RWPE2 (cell line): ENCODE results near the gene ST8SIA4.

ENCODE experiments used
- ATAC-seq: fragments of 200-7000 bp; cut with Tn5 transposase; 3 replicates; pipeline ENCODE4 v1.9.1; 2021; ENCODE audit warnings: low read depth
- DNase-seq: peaks from one replicate; pipeline ENCODE4 v3.0.0-alpha.2; 2020; ENCODE audit warnings: low spot score
- H3K27ac ChIP-seq: fragments of 450-650 bp; 2 replicates; pipeline ENCODE4 v1.5.1; 2017; ENCODE audit warnings: mild to moderate bottlenecking; ENCODE audit not compliant: poor library complexity, severe bottlenecking
- H3K27me3 ChIP-seq: fragments of 250-450 bp; sonication (Bioruptor Pico); 2 replicates; pipeline ENCODE4 v1.5.1; 2021; ENCODE audit warnings: mild to moderate bottlenecking, moderate library complexity; ENCODE audit not compliant: insufficient read depth, poor library complexity, severe bottlenecking
- H3K36me3 ChIP-seq: fragments of 250-450 bp; sonication (Bioruptor Pico); 2 replicates; pipeline ENCODE4 v1.5.1; 2020; ENCODE audit warnings: low read depth, mild to moderate bottlenecking, moderate library complexity
- H3K4me1 ChIP-seq: fragments of 250-450 bp; sonication (Bioruptor Pico); 2 replicates; pipeline ENCODE4 v1.5.1; 2021; ENCODE audit warnings: mild to moderate bottlenecking, moderate library complexity; ENCODE audit not compliant: insufficient read depth, poor library complexity, severe bottlenecking
- H3K4me3 ChIP-seq: fragments of 250-450 bp; sonication (Bioruptor Pico); 2 replicates; pipeline ENCODE4 v1.5.1; 2021; ENCODE audit warnings: mild to moderate bottlenecking, moderate library complexity; ENCODE audit not compliant: severe bottlenecking
- H3K9me3 ChIP-seq: fragments of 250-450 bp; sonication (Bioruptor Pico); 2 replicates; pipeline ENCODE4 v1.5.1; 2021; ENCODE audit warnings: mild to moderate bottlenecking, moderate library complexity; ENCODE audit not compliant: severe bottlenecking
- CTCF ChIP-seq: fragments of 450-650 bp; IDR thresholded peaks from one replicate; pipeline ENCODE4 v1.5.1; 2017; ENCODE audit warnings: mild to moderate bottlenecking, moderate library complexity; ENCODE audit not compliant: poor library complexity, severe bottlenecking

The ST8SIA4 gene

GRCh38 chr5:100872408-100873190 is 30.5 kb downstream of the ST8SIA4 start:
- Histone ChIP-seq H3K9me3 (no peaks in the 10 kb centered on the region), H3K27me3 (no peaks in the 10 kb centered on the region), H3K36me3 (no peaks in the 10 kb centered on the region), H3K27ac (no peak overlapping the region), H3K4me3 (no peak overlapping the region), H3K4me1 (no peaks in the 10 kb centered on the region)
- no peak for ATAC-seq
- TF ChIP-seq CTCF = no peak
- no peak for DNase-seq

GRCh38 chr5:100867039-100867562 is 36.0 kb downstream of the ST8SIA4 start:
- Histone ChIP-seq H3K27me3 (no peaks in the 10 kb centered on the region), H3K27ac (no peak overlapping the region), H3K36me3 (no peaks in the 10 kb centered on the region), H3K4me1 (no peaks in the 10 kb centered on the region), H3K4me3 (no peak overlapping the region), H3K9me3 (no peaks in the 10 kb centered on the region)
- TF ChIP-seq CTCF = no peak
- no peak for ATAC-seq
- DNase-seq = no peak

- Histone ChIP-seq H3K36me3 (no peaks in the 10 kb centered on the region), H3K9me3 (no peaks in the 10 kb centered on the region), H3K27ac (no peak overlapping the region), H3K27me3 (no peaks in the 10 kb centered on the region), H3K4me1 (no peaks in the 10 kb centered on the region), H3K4me3 (no peak overlapping the region)
- ATAC-seq = no peak
- TF ChIP-seq CTCF = no peak
- no peak for DNase-seq
Measured at GRCh38 chr5:100864931-100865330, 38.2 kb downstream of the ST8SIA4 start.

- TF ChIP-seq CTCF = no peak
- ATAC-seq = no peak
- Histone ChIP-seq H3K9me3 (no peaks in the 10 kb centered on the region), H3K4me3 (no peak overlapping the region), H3K27me3 (no peaks in the 10 kb centered on the region), H3K36me3 (no peaks in the 10 kb centered on the region), H3K27ac (no peak overlapping the region), H3K4me1 (no peaks in the 10 kb centered on the region)
- no peak for DNase-seq
Measured at GRCh38 chr5:100863739-100864138, 39.3 kb downstream of the ST8SIA4 start.

- H3K9me3 ChIP-seq = no peaks in the 10 kb centered on the region
- ATAC-seq = no peak
- no peak for DNase-seq
- H3K4me1 ChIP-seq = no peaks in the 10 kb centered on the region
- TF ChIP-seq CTCF = no peak
- no peaks in the 10 kb centered on the region for H3K27me3 ChIP-seq
- no peaks in the 10 kb centered on the region for H3K36me3 ChIP-seq
- no peak overlapping the region for H3K4me3 ChIP-seq
- no peak overlapping the region for H3K27ac ChIP-seq
Measured at GRCh38 chr5:100861148-100861547, 41.9 kb downstream of the ST8SIA4 start.
